Panc1 (cell line): ENCODE measurements around the gene C2orf66. TPM values are rescaled to one million over a fixed set of nuclear protein-coding genes. Genes with fewer than 3 reads are reported as not detected.

Source experiments
- ATAC-seq: fragments of 200-7000 bp; cut with Tn5 transposase; 2 replicates; pipeline ENCODE4 v1.9.1; 2020; ENCODE audit warnings: mild to moderate bottlenecking, moderate library complexity
- BruUV-seq: library from RNA; stranded (reverse); fragments of 400-500 nt; replicated peaks from 2 replicates; lab custom pipeline; 2021; lab: Mats Ljungman, UMichigan
- CTCF ChIA-PET: fragments of 300-600 bp; sonication (Branson Sonifier 250); formaldehyde crosslinking; loops from one replicate; lab custom pipeline; 2022; ENCODE audit warnings: antibody characterized with exemption; lab: Charles Lee
- POLR2A ChIA-PET: fragments of 300-600 bp; sonication (Branson Sonifier 250); formaldehyde crosslinking; loops from one replicate; lab custom pipeline; 2022; ENCODE audit warnings: antibody characterized with exemption; lab: Charles Lee
- DNase-seq: peaks from one replicate; pipeline ENCODE4 v3.0.0-alpha.2; 2010; ENCODE audit warnings: low read depth, low spot score
- H3K27ac ChIP-seq: 2 replicates; pipeline ENCODE4 v1.5.1; 2011; ENCODE audit warnings: mild to moderate bottlenecking, low read length, inconsistent platforms
- H3K27me3 ChIP-seq: fragments of 200-500 bp; sonication (Bioruptor generic); 2 replicates; pipeline ENCODE4 v1.6.0; 2014; ENCODE audit warnings: low read length, inconsistent platforms; ENCODE audit not compliant: control insufficient read depth, insufficient read depth
- H3K36me3 ChIP-seq: fragments of 200-500 bp; sonication (Bioruptor generic); 2 replicates; pipeline ENCODE4 v1.5.1; 2014; ENCODE audit warnings: inconsistent platforms, mild to moderate bottlenecking, low read length, moderate library complexity; ENCODE audit not compliant: control insufficient read depth, insufficient read depth
- H3K4me1 ChIP-seq: 2 replicates; pipeline ENCODE4 v1.5.1; 2011; ENCODE audit warnings: inconsistent platforms, mild to moderate bottlenecking, low read length, moderate library complexity; ENCODE audit not compliant: control insufficient read depth, insufficient read depth
- H3K4me3 ChIP-seq, 2 experiments: 2 replicates each; pipeline ENCODE4 v1.5.1; 2011 to 2012; ENCODE audit warnings: low read depth in 2 of 2, low read length in 2 of 2, mild to moderate bottlenecking in 2 of 2, inconsistent platforms in 1 of 2, moderate library complexity in 1 of 2
- H3K9me3 ChIP-seq: fragments of 200-500 bp; sonication (Bioruptor generic); 2 replicates; pipeline ENCODE4 v1.5.1; 2014; ENCODE audit warnings: low read depth, mild to moderate bottlenecking, inconsistent platforms, low read length, moderate library complexity; ENCODE audit not compliant: control insufficient read depth, insufficient read depth
- POLR2AphosphoS5 ChIP-seq: IDR thresholded peaks from 2 replicates; pipeline ENCODE4 v1.6.1; 2012; ENCODE audit warnings: mild to moderate bottlenecking, low read depth, low read length, moderate library complexity
- SIN3A ChIP-seq: IDR thresholded peaks from 2 replicates; pipeline ENCODE4 v1.6.1; 2012; ENCODE audit warnings: low read depth, mild to moderate bottlenecking, low read length, moderate library complexity, borderline replicate concordance; ENCODE audit not compliant: insufficient read depth
- TCF7L2 ChIP-seq: IDR thresholded peaks from 2 replicates; pipeline ENCODE4 v1.6.1; 2011; ENCODE audit warnings: mild to moderate bottlenecking, low read depth, low read length, inconsistent platforms
- in situ Hi-C: cut with HindIII; loops from 2 replicates; pipeline ENCODE4 v1.10.0; 2016; ENCODE audit warnings: low sequenced_read_pairs, low pct_unique_long_range_greater_than_20kb
- intact Hi-C: fragments of 100-400 bp; cut with micrococcal nuclease; formaldehyde crosslinking; loops from one replicate; pipeline ENCODE4 v1.10.0; 2022; ENCODE audit not compliant: unreplicated experiment
- total RNA-seq: library from RNA; stranded (reverse); gene quantifications from one replicate; pipeline ENCODE4 v1.2.1, GENCODE V29; 2021; ENCODE audit not compliant: unreplicated experiment
- TF ChIP-seq, protein P1 (sequence below): fragments of 450-650 bp; IDR thresholded peaks from 2 replicates; pipeline ENCODE4 v1.5.1; 2017; ENCODE audit warnings: mild to moderate bottlenecking
- TF ChIP-seq, protein P2 (sequence below), 2 experiments: IDR thresholded peaks; 2 replicates each; pipeline ENCODE4 v1.6.1; 2011 to 2012; ENCODE audit warnings: low read depth in 2 of 2, control low read depth in 1 of 2, low read length in 1 of 2, mild to moderate bottlenecking in 1 of 2, moderate library complexity in 1 of 2; ENCODE audit not compliant: insufficient read depth in 1 of 2

Gene C2orf66
- total RNA-seq, 1 experiment from 2014 or later, result 0.33 TPM

DNA sequence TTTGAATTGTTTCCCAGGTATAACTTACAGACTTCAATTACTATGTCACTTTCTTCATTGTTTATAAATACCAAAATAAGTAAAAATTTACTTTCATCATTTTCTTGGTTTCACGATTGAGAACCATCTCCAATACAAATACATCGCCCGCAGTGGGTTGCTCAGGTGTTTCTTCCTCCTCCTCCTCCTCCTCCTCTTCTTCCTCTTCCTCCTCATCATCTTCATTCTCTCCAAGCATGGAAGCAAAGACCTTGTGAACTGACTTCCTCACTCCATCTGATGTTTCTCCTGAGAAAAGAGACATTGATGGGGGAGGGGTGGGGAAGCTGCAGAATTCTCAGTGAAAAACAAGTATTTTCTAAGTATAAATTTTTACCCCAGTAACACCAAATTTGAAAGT, 16.3 kb downstream of the C2orf66 start:
- no peak for ATAC-seq
- CTCF ChIA-PET, result no interaction called here

GRCh38 chr2:196783431-196784094, 25.6 kb downstream of the C2orf66 start:
- ChIA-PET CTCF (no interaction called here), POLR2A (no interaction called here)
- intact Hi-C loops, result no loop called here
- no peak for DNase-seq
- no peaks in the 10 kb centered on the region for H3K27me3 ChIP-seq
- peak; percentile 71; the same call in 1 of the 2 replicates for ATAC-seq
- no peak overlapping the region for H3K4me3 ChIP-seq
- H3K9me3 ChIP-seq, result no peaks in the 10 kb centered on the region
- peaks cover 25% of the 10 kb centered on the region for H3K36me3 ChIP-seq
- H3K27ac ChIP-seq, result no peak overlapping the region
- in situ Hi-C loops, result no loop called here
- BruUV-seq, result no TSS peak
- no peak for TF ChIP-seq TCF7L2
- no peaks in the 10 kb centered on the region for H3K4me1 ChIP-seq

More for the DNA sequence above, 16.3 kb downstream of the C2orf66 start:
- no peaks in the 10 kb centered on the region for H3K27me3 ChIP-seq
- intact Hi-C loops (no loop called here), in situ Hi-C loops (no loop called here)
- H3K36me3 ChIP-seq, result peaks cover 29% of the 10 kb centered on the region
- no peak overlapping the region for H3K4me3 ChIP-seq
- H3K9me3 ChIP-seq, result no peaks in the 10 kb centered on the region
- H3K27ac ChIP-seq, result no peak overlapping the region
- POLR2A ChIA-PET, result no interaction called here
- H3K4me1 ChIP-seq, result peaks cover 6% of the 10 kb centered on the region; the same call in 1 of the 2 replicates
- no peak for DNase-seq
- BruUV-seq, result no TSS peak
- TF ChIP-seq, protein P1, sequence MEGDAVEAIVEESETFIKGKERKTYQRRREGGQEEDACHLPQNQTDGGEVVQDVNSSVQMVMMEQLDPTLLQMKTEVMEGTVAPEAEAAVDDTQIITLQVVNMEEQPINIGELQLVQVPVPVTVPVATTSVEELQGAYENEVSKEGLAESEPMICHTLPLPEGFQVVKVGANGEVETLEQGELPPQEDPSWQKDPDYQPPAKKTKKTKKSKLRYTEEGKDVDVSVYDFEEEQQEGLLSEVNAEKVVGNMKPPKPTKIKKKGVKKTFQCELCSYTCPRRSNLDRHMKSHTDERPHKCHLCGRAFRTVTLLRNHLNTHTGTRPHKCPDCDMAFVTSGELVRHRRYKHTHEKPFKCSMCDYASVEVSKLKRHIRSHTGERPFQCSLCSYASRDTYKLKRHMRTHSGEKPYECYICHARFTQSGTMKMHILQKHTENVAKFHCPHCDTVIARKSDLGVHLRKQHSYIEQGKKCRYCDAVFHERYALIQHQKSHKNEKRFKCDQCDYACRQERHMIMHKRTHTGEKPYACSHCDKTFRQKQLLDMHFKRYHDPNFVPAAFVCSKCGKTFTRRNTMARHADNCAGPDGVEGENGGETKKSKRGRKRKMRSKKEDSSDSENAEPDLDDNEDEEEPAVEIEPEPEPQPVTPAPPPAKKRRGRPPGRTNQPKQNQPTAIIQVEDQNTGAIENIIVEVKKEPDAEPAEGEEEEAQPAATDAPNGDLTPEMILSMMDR, result no peak
- no peak for TF ChIP-seq TCF7L2
- TF ChIP-seq POLR2AphosphoS5, result no peak
- no peak for TF ChIP-seq SIN3A
- TF ChIP-seq, protein P2, sequence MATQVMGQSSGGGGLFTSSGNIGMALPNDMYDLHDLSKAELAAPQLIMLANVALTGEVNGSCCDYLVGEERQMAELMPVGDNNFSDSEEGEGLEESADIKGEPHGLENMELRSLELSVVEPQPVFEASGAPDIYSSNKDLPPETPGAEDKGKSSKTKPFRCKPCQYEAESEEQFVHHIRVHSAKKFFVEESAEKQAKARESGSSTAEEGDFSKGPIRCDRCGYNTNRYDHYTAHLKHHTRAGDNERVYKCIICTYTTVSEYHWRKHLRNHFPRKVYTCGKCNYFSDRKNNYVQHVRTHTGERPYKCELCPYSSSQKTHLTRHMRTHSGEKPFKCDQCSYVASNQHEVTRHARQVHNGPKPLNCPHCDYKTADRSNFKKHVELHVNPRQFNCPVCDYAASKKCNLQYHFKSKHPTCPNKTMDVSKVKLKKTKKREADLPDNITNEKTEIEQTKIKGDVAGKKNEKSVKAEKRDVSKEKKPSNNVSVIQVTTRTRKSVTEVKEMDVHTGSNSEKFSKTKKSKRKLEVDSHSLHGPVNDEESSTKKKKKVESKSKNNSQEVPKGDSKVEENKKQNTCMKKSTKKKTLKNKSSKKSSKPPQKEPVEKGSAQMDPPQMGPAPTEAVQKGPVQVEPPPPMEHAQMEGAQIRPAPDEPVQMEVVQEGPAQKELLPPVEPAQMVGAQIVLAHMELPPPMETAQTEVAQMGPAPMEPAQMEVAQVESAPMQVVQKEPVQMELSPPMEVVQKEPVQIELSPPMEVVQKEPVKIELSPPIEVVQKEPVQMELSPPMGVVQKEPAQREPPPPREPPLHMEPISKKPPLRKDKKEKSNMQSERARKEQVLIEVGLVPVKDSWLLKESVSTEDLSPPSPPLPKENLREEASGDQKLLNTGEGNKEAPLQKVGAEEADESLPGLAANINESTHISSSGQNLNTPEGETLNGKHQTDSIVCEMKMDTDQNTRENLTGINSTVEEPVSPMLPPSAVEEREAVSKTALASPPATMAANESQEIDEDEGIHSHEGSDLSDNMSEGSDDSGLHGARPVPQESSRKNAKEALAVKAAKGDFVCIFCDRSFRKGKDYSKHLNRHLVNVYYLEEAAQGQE (IDR thresholded peaks at IDR 0.05; ENCODE audit: insufficient read depth in 1 of 2, low read depth in 2 of 2, low read length in 1 of 2), result no peak

GRCh38 chr2:196767101-196767500, 42.1 kb downstream of the C2orf66 start:
- H3K27ac ChIP-seq, result no peak overlapping the region
- ChIA-PET CTCF (no interaction called here), POLR2A (no interaction called here)
- no peaks in the 10 kb centered on the region for H3K4me1 ChIP-seq
- no peak for TF ChIP-seq TCF7L2
- TF ChIP-seq, protein P1, result no peak
- TF ChIP-seq POLR2AphosphoS5, result no peak
- TF ChIP-seq, protein P2 (IDR thresholded peaks at IDR 0.05; ENCODE audit: insufficient read depth in 1 of 2, low read depth in 2 of 2, low read length in 1 of 2), result no peak
- TF ChIP-seq SIN3A, result no peak
- no TSS peak for BruUV-seq
- in situ Hi-C loops, result no loop called here
- H3K36me3 ChIP-seq, result peaks cover 46% of the 10 kb centered on the region
- H3K27me3 ChIP-seq, result no peaks in the 10 kb centered on the region
- H3K4me3 ChIP-seq, result no peak overlapping the region
- intact Hi-C loops, result loop anchor here (10.0 kb wide), 1 partner anchor 472 kb away; no protein-coding TSS in a partner anchor
- H3K9me3 ChIP-seq, result no peaks in the 10 kb centered on the region
- DNase-seq (no peak), ATAC-seq (no peak)
